Right lobe of liver (tissue), 6 donors: ENCODE results near the gene GRAMD2A. TPM values are rescaled to one million over a fixed set of nuclear protein-coding genes. Genes with fewer than 3 reads are reported as not detected.

ENCODE experiments used
- ATAC-seq, 4 donors: fragments of 200-7000 bp; cut with Tn5 transposase; one replicate each; pipeline ENCODE4 v1.9.1; 2020; ENCODE audit warnings: mild to moderate bottlenecking in 4 of 4, moderate library complexity in 4 of 4
- DNase-seq, 3 donors: peaks; one replicate each; pipeline ENCODE4 v3.0.0-alpha.2; 2020
- H3K27ac ChIP-seq, 3 donors: fragments of 200-600 bp; one replicate each; pipeline ENCODE4 v1.8.0; 2022
- H3K27me3 ChIP-seq, 2 donors: fragments of 200-600 bp; one replicate each; pipeline ENCODE4 v1.8.0; 2022
- H3K36me3 ChIP-seq, 4 donors: fragments of 200-600 bp; sonication (generic) in 1 of 4; one replicate each; pipeline versions ENCODE4 v1.5.1 to v1.8.0; 2017 to 2022; ENCODE audit warnings: control low read depth in 1 of 4
- H3K4me1 ChIP-seq, 4 donors: fragments of 200-600 bp; sonication (generic) in 1 of 4; one replicate each; pipeline versions ENCODE4 v1.5.1 to v1.8.0; 2017 to 2022; ENCODE audit warnings: control low read depth in 1 of 4
- H3K4me3 ChIP-seq, 3 donors: fragments of 200-600 bp; one replicate each; pipeline ENCODE4 v1.8.0; 2022
- H3K9me3 ChIP-seq, 4 donors: fragments of 200-600 bp; sonication (generic) in 1 of 4; one replicate each; pipeline versions ENCODE4 v1.5.1 to v1.8.0; 2017 to 2022; ENCODE audit warnings: control low read depth in 1 of 4
- CTCF ChIP-seq, 4 donors: fragments of 200-600 bp in 3 of 4; fragments of 450-650 bp in 1 of 4; IDR thresholded peaks; one replicate each; pipeline versions ENCODE4 v1.5.1 to v1.8.0; 2016 to 2022; ENCODE audit warnings: antibody characterized with exemption in 4 of 4, mild to moderate bottlenecking in 2 of 4
- POLR2A ChIP-seq: fragments of 450-650 bp; IDR thresholded peaks from one replicate; pipeline ENCODE4 v1.6.1; 2017; ENCODE audit warnings: antibody characterized with exemption, mild to moderate bottlenecking
- WGBS: methylation state at CpG from one replicate; pipeline ENCODE4 v1.1.6; 2018; ENCODE audit warnings: low coverage, low lambda C conversion rate; ENCODE audit not compliant: insufficient coverage; ENCODE audit errors: missing lambda C conversion rate; 5-methylcytosine and 5-hydroxymethylcytosine counted together
- intact Hi-C, 2 donors: fragments of 100-400 bp; cut with DNase I; formaldehyde crosslinking; loops; one replicate each; pipeline versions ENCODE4 v1.11.2 to v1.14.1; 2022
- total RNA-seq, 6 experiments: library from RNA; depleted of rRNA in 2 of 6; stranded (reverse); fragments of >200 nt in 2 of 6; fragmentation: NEBNext Ultra II Directional in 3 of 6; extraction: Animal tissue kit (Norgen Biotek cat#: 25700) in 3 of 6; gene quantifications; one replicate each; pipeline versions ENCODE4 v1.1.0 to v1.2.4, GENCODE V29; 2016 to 2023
- donor health status: DM: no; HTN: yes; CAD: no.
- donor health status: DM: no; HTN: no; CAD: no.
- donor health status: DM: no; HTN: no; CAD: no.
- donor health status: DM: no; HTN: yes; CAD: no.
- donor health status: DM: no; HTN: yes; CAD: no.

Gene GRAMD2A
- total RNA-seq, 6 experiments from 2014 or later, result not detected

DNA sequence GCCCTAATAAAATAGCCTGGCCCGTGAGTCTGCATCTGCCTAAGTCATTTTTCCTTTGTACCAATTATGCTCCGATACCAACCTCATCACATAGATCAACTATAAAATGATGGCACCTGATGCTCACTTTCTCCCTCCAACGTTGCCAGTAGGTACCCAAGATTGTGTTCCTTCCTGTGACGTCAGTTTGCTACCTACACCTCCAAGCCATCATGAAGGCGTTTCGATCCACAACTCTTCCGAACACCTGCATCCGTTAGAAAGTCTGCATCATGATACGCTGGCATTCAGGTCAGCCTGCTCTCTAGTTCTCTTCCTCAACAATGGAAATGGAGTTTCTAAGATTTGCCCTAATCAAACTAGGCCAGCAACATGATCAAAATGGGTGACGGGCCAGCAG is 25.7 kb upstream of the GRAMD2A start:
- DNase-seq, result no peak
- ATAC-seq, result no peak
- H3K4me3 ChIP-seq, result no peak overlapping the region
- intact Hi-C loops, result no loop called here
- peaks cover 0 to 4% (median 0%) of the 10 kb centered on the region in 4 donors for H3K4me1 ChIP-seq
- peaks cover 0 to 5% (median 0%) of the 10 kb centered on the region in 4 donors for H3K36me3 ChIP-seq
- TF ChIP-seq CTCF (IDR thresholded peaks at IDR 0.05), result no peak
- no peak for TF ChIP-seq POLR2A
- H3K9me3 ChIP-seq, result no peaks in the 10 kb centered on the region
- H3K27ac ChIP-seq, result no peak overlapping the region
- no peaks in the 10 kb centered on the region for H3K27me3 ChIP-seq
- 86% methylated on average over 8 of the region's 10 CpGs for WGBS

DNA sequence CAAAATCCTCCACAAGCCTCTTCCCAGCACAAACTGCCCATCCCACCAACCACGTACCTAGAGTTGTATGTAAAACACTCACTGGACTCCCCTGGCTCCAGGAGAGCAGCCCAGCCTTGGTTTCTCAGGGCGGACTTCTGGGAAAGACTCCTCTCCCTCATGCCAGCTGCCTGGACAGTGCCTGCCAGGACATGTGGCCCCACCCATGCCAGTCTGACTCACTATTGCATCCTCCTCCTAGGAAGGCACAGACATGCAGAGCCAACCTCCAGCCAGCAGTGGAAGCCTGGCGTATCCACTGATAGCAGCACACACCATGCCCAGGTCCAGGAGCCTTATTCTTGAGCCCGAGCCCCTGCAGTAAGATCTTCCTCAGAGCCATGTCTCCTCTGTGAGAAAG is 24.8 kb upstream of the GRAMD2A start:
- H3K27me3 ChIP-seq, result no peaks in the 10 kb centered on the region
- H3K4me3 ChIP-seq, result no peak overlapping the region
- 77% methylated on average over 2 of the region's 4 CpGs for WGBS
- TF ChIP-seq POLR2A, result no peak
- no peak for TF ChIP-seq CTCF (IDR thresholded peaks at IDR 0.05)
- ATAC-seq (peak in 2 of 4 donors; percentile 15 to 72), DNase-seq (peak in 1 of 3 donors; percentile 52)
- H3K27ac ChIP-seq, result no peak overlapping the region
- H3K4me1 ChIP-seq, result peaks cover 0 to 4% (median 0%) of the 10 kb centered on the region in 4 donors
- no peaks in the 10 kb centered on the region for H3K9me3 ChIP-seq
- intact Hi-C loops, result no loop called here
- peaks cover 0 to 10% (median 0%) of the 10 kb centered on the region in 4 donors for H3K36me3 ChIP-seq

- DNase-seq, result no peak
- Histone ChIP-seq H3K36me3 (peaks cover 0 to 25% (median 0%) of the 10 kb centered on the region in 4 donors), H3K27ac (no peak overlapping the region), H3K4me3 (no peak overlapping the region), H3K4me1 (no peaks in the 10 kb centered on the region), H3K9me3 (no peaks in the 10 kb centered on the region), H3K27me3 (no peaks in the 10 kb centered on the region)
- no peak for ATAC-seq
- TF ChIP-seq CTCF (IDR thresholded peaks at IDR 0.05), result no peak
- TF ChIP-seq POLR2A, result no peak
- intact Hi-C loops, result no loop called here
- 56% methylated on average over 1 of the region's 1 CpG for WGBS
Measured at GRCh38 chr15:72220687-72221086, 23.1 kb upstream of the GRAMD2A start.

DNA sequence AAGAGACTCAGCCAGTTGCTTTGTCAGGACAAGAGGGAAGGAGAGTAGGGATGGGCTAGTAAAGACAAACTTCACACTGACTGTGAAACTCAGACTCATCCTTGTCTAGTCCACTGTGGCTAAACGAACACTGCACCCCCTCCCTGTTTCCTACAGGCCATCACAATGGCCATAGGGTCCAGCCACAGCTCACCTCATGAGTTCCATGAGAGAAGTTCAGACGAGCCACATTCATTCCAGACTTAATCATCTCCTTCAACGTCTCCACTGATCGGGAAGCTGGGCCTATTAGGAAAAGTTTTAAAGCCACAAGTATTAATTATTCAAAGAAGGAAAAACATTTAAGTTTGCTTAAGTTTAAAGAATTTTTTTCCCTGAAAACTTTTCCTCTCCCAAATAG is 19.6 kb upstream of the GRAMD2A start:
- no peak overlapping the region for H3K4me3 ChIP-seq
- H3K9me3 ChIP-seq, result no peaks in the 10 kb centered on the region
- H3K27ac ChIP-seq, result no peak overlapping the region
- no peaks in the 10 kb centered on the region for H3K27me3 ChIP-seq
- ATAC-seq (no peak), DNase-seq (no peak)
- intact Hi-C loops, result no loop called here
- H3K36me3 ChIP-seq, result peaks cover 0 to 34% (median 0%) of the 10 kb centered on the region in 4 donors
- no peaks in the 10 kb centered on the region for H3K4me1 ChIP-seq
- TF ChIP-seq CTCF (IDR thresholded peaks at IDR 0.05) (no peak), POLR2A (no peak)
- 88% methylated on average over 4 of the region's 4 CpGs for WGBS

- WGBS, result 83% methylated on average over 1 of the region's 1 CpG
- intact Hi-C loops, result no loop called here
- Histone ChIP-seq H3K27me3 (no peaks in the 10 kb centered on the region), H3K4me3 (no peak overlapping the region), H3K9me3 (no peaks in the 10 kb centered on the region), H3K27ac (no peak overlapping the region), H3K4me1 (peaks cover 0 to 3% (median 0%) of the 10 kb centered on the region in 4 donors), H3K36me3 (peaks cover 0 to 38% (median 0%) of the 10 kb centered on the region in 4 donors)
- no peak for ATAC-seq
- TF ChIP-seq POLR2A (no peak), CTCF (IDR thresholded peaks at IDR 0.05) (no peak)
- DNase-seq, result no peak
Measured at GRCh38 chr15:72216079-72216478, 18.5 kb upstream of the GRAMD2A start.
